Thyroid gland (tissue), 4 donors: ENCODE data around the gene FHIT. TPM values are rescaled to one million over a fixed set of nuclear protein-coding genes. Genes with fewer than 3 reads are reported as not detected.

Source experiments
- DNase-seq, 2 donors: peaks; one replicate each; pipeline ENCODE4 v3.0.0-alpha.2; 2019
- H3K27ac ChIP-seq, 3 donors: fragments of 200-600 bp; sonication (generic); 1 replicate in 2 of 3; 2 replicates in 1 of 3; pipeline ENCODE4 v1.5.1; 2016 to 2019; ENCODE audit warnings: mild to moderate bottlenecking in 1 of 3, moderate library complexity in 1 of 3
- H3K27me3 ChIP-seq: fragments of 200-600 bp; sonication (generic); one replicate; pipeline ENCODE4 v1.5.1; 2019
- H3K36me3 ChIP-seq, 2 donors: fragments of 200-600 bp; sonication (generic); one replicate each; pipeline ENCODE4 v1.5.1; 2016 to 2019
- H3K4me1 ChIP-seq, 2 donors: fragments of 200-600 bp; sonication (generic); one replicate each; pipeline ENCODE4 v1.5.1; 2017 to 2019
- H3K4me3 ChIP-seq, 3 donors: fragments of 200-600 bp; sonication (generic); replicated peaks in 1 of 3; 1 replicate in 2 of 3; 2 replicates in 1 of 3; pipeline ENCODE4 v1.5.1; 2016; ENCODE audit warnings: mild to moderate bottlenecking in 1 of 3
- H3K9me3 ChIP-seq: fragments of 200-600 bp; sonication (generic); one replicate; pipeline ENCODE4 v1.5.1; 2017
- CTCF ChIP-seq, 6 experiments: fragments of 200-600 bp in 3 of 6; fragments of 450-650 bp in 3 of 6; sonication (generic) in 3 of 6; IDR thresholded peaks; one replicate each; pipeline ENCODE4 v1.5.1; 2016 to 2019; ENCODE audit warnings: antibody characterized with exemption in 6 of 6, mild to moderate bottlenecking in 2 of 6, inconsistent platforms in 1 of 6, moderate library complexity in 1 of 6
- POLR2A ChIP-seq, 2 donors: fragments of 450-650 bp; IDR thresholded peaks; one replicate each; pipeline ENCODE4 v1.6.1; 2017; ENCODE audit warnings: antibody characterized with exemption in 2 of 2, mild to moderate bottlenecking in 2 of 2, moderate library complexity in 1 of 2
- WGBS, 2 donors: methylation state at CpG; one replicate each; pipeline ENCODE4 v1.1.5; 2017; 5-methylcytosine and 5-hydroxymethylcytosine counted together
- intact Hi-C: fragments of 100-400 bp; cut with DNase I; formaldehyde crosslinking; loops from one replicate; pipeline ENCODE4 v1.15.1; 2023
- total RNA-seq, 4 donors: library from RNA; depleted of rRNA; stranded (reverse); fragments of >200 nt; gene quantifications; one replicate each; pipeline ENCODE4 v1.2.3, GENCODE V29; 2016

FHIT gene
- total RNA-seq, 4 donors from 2014 or later, result 12.2 to 18.9 (median 16.2) TPM

GRCh38 chr3:60301142-60301541, 950.1 kb downstream of the FHIT start:
- intact Hi-C loops, result no loop called here
- Histone ChIP-seq H3K27ac (no peak overlapping the region), H3K9me3 (no peaks in the 10 kb centered on the region), H3K4me3 (no peak overlapping the region), H3K36me3 (no peaks in the 10 kb centered on the region), H3K27me3 (no peaks in the 10 kb centered on the region), H3K4me1 (no peaks in the 10 kb centered on the region)
- no peak for TF ChIP-seq CTCF (IDR thresholded peaks at IDR 0.05)
- no peak for DNase-seq
- WGBS, 2 donors, result 89 to 94% methylated on average over 2 of the region's 2 CpGs

- H3K9me3 ChIP-seq, result no peaks in the 10 kb centered on the region
- 83 to 95% methylated on average over 3 of the region's 3 CpGs for WGBS, 2 donors
- intact Hi-C loops, result no loop called here
- TF ChIP-seq CTCF (IDR thresholded peaks at IDR 0.05) (no peak), POLR2A (IDR thresholded peaks at IDR 0.05) (no peak)
- H3K27ac ChIP-seq, result no peak overlapping the region
- H3K4me3 ChIP-seq, result no peak overlapping the region
- DNase-seq, result no peak
- H3K27me3 ChIP-seq, result no peaks in the 10 kb centered on the region
- H3K36me3 ChIP-seq, result no peaks in the 10 kb centered on the region
- H3K4me1 ChIP-seq, result no peaks in the 10 kb centered on the region
Measured at GRCh38 chr3:60298141-60298540, 953.1 kb downstream of the FHIT start.

GRCh38 chr3:60294181-60294580, 957.1 kb downstream of the FHIT start:
- Histone ChIP-seq H3K27me3 (no peaks in the 10 kb centered on the region), H3K36me3 (no peaks in the 10 kb centered on the region), H3K9me3 (no peaks in the 10 kb centered on the region), H3K27ac (no peak overlapping the region), H3K4me1 (no peaks in the 10 kb centered on the region), H3K4me3 (no peak overlapping the region)
- WGBS, 2 donors, result 48 to 52% methylated on average over 3 of the region's 3 CpGs
- no peak for TF ChIP-seq POLR2A (IDR thresholded peaks at IDR 0.05)
- TF ChIP-seq CTCF (IDR thresholded peaks at IDR 0.05), result no peak
- no peak for DNase-seq
- intact Hi-C loops, result no loop called here

GRCh38 chr3:60291115-60291514, 960.1 kb downstream of the FHIT start:
- Histone ChIP-seq H3K27ac (no peak overlapping the region), H3K4me1 (no peaks in the 10 kb centered on the region), H3K36me3 (no peaks in the 10 kb centered on the region), H3K27me3 (no peaks in the 10 kb centered on the region), H3K9me3 (no peaks in the 10 kb centered on the region), H3K4me3 (no peak overlapping the region)
- 97% methylated on average over 6 of the region's 6 CpGs for WGBS, 2 donors
- no peak for DNase-seq
- intact Hi-C loops, result no loop called here
- TF ChIP-seq POLR2A (IDR thresholded peaks at IDR 0.05) (no peak), CTCF (IDR thresholded peaks at IDR 0.05) (no peak)

GRCh38 chr3:60290122-60290492, 961.1 kb downstream of the FHIT start:
- H3K27me3 ChIP-seq, result no peaks in the 10 kb centered on the region
- H3K9me3 ChIP-seq, result no peaks in the 10 kb centered on the region
- H3K4me1 ChIP-seq, result no peaks in the 10 kb centered on the region
- no peak overlapping the region for H3K27ac ChIP-seq
- 96 to 100% methylated on average over 1 of the region's 1 CpG for WGBS, 2 donors
- intact Hi-C loops, result no loop called here
- DNase-seq, result no peak
- no peaks in the 10 kb centered on the region for H3K36me3 ChIP-seq
- no peak for TF ChIP-seq POLR2A (IDR thresholded peaks at IDR 0.05)
- no peak for TF ChIP-seq CTCF (IDR thresholded peaks at IDR 0.05)
- no peak overlapping the region for H3K4me3 ChIP-seq
